Measurements from ENCODE around the gene DYNC2H1.

GRCh38 chr11:103420593-103420992, 311.4 kb downstream of the DYNC2H1 start:
- TF ChIP-seq CTCF (IDR thresholded peaks at IDR 0.05; ENCODE audit: low read depth, low read length) (no peak), MAX (IDR thresholded peaks at IDR 0.05; ENCODE audit: low read depth, low read length) (no peak)
